K562 (cell line): ENCODE data around the gene SLAIN1. TPM values are rescaled to one million over a fixed set of nuclear protein-coding genes. Genes with fewer than 3 reads are reported as not detected.

Experiments
- ATAC-seq: fragments of 200-7000 bp; cut with Tn5 transposase; 3 replicates; pipeline ENCODE4 v1.9.1; 2020; ENCODE audit warnings: moderate library complexity
- BruUV-seq: library from RNA; stranded (reverse); fragments of 400-500 nt; replicated peaks from 2 replicates; lab custom pipeline; 2021; lab: Mats Ljungman, UMichigan
- CTCF ChIA-PET: fragments of 300-600 bp; formaldehyde crosslinking; extraction: SDS; loops from one replicate; lab custom pipeline; 2021; ENCODE audit warnings: low intra/inter-chr PET ratio; lab: Yijun Ruan, JAX
- POLR2A ChIA-PET: fragments of 300-600, 350-650 bp; sonication (Branson Sonifier 250); formaldehyde crosslinking; extraction: SDS; loops from one replicate; lab custom pipeline; 2021; ENCODE audit warnings: antibody characterized with exemption, inconsistent platforms; lab: Yijun Ruan, JAX
- DNase-seq, 4 experiments: peaks; one replicate each; pipeline versions ENCODE4 v3.0.0 to v3.0.0-alpha.2; 2011 to 2018; ENCODE audit warnings: low spot score in 3 of 4, mixed read lengths in 3 of 4; ENCODE audit errors: extremely low read depth in 1 of 4
- FAIRE-seq: peaks from 2 replicates; lab custom pipeline; 2011; peaks lifted over from hg19 to GRCh38; lab: Jason Lieb, UNC
- H2AFZ ChIP-seq: 2 replicates; pipeline ENCODE4 v1.6.0; 2011; ENCODE audit warnings: low read depth, low read length, control low read depth, inconsistent platforms
- H3K27ac ChIP-seq: fragments of 200-600 bp; 3 replicates; pipeline ENCODE4 v1.8.0; 2011; ENCODE audit warnings: low read depth, mild to moderate bottlenecking, control low read depth, inconsistent platforms, low read length, moderate library complexity, mixed read lengths; ENCODE audit errors: extremely low read depth
- H3K27me3 ChIP-seq, 2 experiments: fragments of 300-600 bp in 1 of 2; 2 replicates in 1 of 2; 3 replicates in 1 of 2; pipeline versions ENCODE4 v1.6.0 to v1.8.0; 2011; ENCODE audit warnings: inconsistent platforms in 2 of 2, low read length in 2 of 2, mild to moderate bottlenecking in 1 of 2, mixed read lengths in 1 of 2, moderate library complexity in 1 of 2; ENCODE audit not compliant: control insufficient read depth in 2 of 2, insufficient read depth in 2 of 2
- H3K36me3 ChIP-seq: fragments of 300-600 bp; 3 replicates; pipeline ENCODE4 v1.8.0; 2011; ENCODE audit warnings: mild to moderate bottlenecking, low read length, inconsistent platforms; ENCODE audit not compliant: control insufficient read depth, insufficient read depth
- H3K4me1 ChIP-seq, 2 experiments: fragments of 200-600 bp in 1 of 2; replicated peaks in 1 of 2; 2 replicates in 1 of 2; 3 replicates in 1 of 2; pipeline versions ENCODE4 v1.5.1 to v1.8.0; 2011; ENCODE audit warnings: inconsistent platforms in 2 of 2, low read length in 2 of 2, mild to moderate bottlenecking in 1 of 2, mixed read lengths in 1 of 2, moderate library complexity in 1 of 2; ENCODE audit not compliant: control insufficient read depth in 2 of 2, insufficient read depth in 2 of 2
- H3K4me2 ChIP-seq: 2 replicates; pipeline ENCODE4 v1.6.1; 2011; ENCODE audit warnings: low read length, control low read depth, inconsistent platforms, mixed read lengths; ENCODE audit not compliant: insufficient read depth
- H3K4me3 ChIP-seq: fragments of 200-600 bp; sonication (generic), shearing (Covaris generic); 2 replicates; pipeline ENCODE4 v1.5.1; 2016; ENCODE audit warnings: control low read depth, inconsistent platforms
- H3K79me2 ChIP-seq: fragments of 200-600 bp; 3 replicates; pipeline ENCODE4 v1.8.0; 2011; ENCODE audit warnings: low read length, inconsistent platforms; ENCODE audit not compliant: control insufficient read depth, insufficient read depth
- H3K9ac ChIP-seq, 2 experiments: 2 replicates each; pipeline versions ENCODE4 v1.6.0 to v1.6.1; 2011; ENCODE audit warnings: low read depth in 2 of 2, low read length in 2 of 2, control low read depth in 1 of 2, inconsistent platforms in 1 of 2, mild to moderate bottlenecking in 1 of 2, mixed read lengths in 1 of 2; ENCODE audit not compliant: insufficient read depth in 1 of 2
- H3K9me1 ChIP-seq: one replicate; pipeline ENCODE4 v1.6.0; 2011; ENCODE audit warnings: inconsistent platforms, mild to moderate bottlenecking, low read length, moderate library complexity; ENCODE audit not compliant: control insufficient read depth, insufficient read depth
- H3K9me3 ChIP-seq: replicated peaks from 2 replicates; pipeline ENCODE4 v1.5.1; 2011; ENCODE audit warnings: low read depth, low read length, inconsistent platforms; ENCODE audit not compliant: control insufficient read depth, insufficient read depth
- H4K20me1 ChIP-seq: replicated peaks from 2 replicates; pipeline ENCODE4 v1.6.1; 2011; ENCODE audit warnings: low read length, inconsistent platforms, mixed read lengths; ENCODE audit not compliant: control insufficient read depth, insufficient read depth
- HIVEP1 ChIP-seq: fragments of 250-450 bp; sonication (Bioruptor Pico); IDR thresholded peaks from 2 replicates; pipeline ENCODE4 v1.4.0; 2020; ENCODE audit warnings: mild to moderate bottlenecking
- IFI16 ChIP-seq: fragments of 250-450 bp; sonication (Bioruptor Pico); IDR thresholded peaks from 2 replicates; pipeline ENCODE4 v2.1.2; 2022; ENCODE audit warnings: mild to moderate bottlenecking, inconsistent platforms
- KDM2B ChIP-seq: fragments of 250-450 bp; sonication (Bioruptor Pico); IDR thresholded peaks from 2 replicates; pipeline ENCODE4 v1.8.0; 2021; ENCODE audit warnings: mild to moderate bottlenecking, moderate library complexity
- RUNX1 ChIP-seq: sonication (generic); IDR thresholded peaks from 2 replicates; pipeline ENCODE4 v1.6.1; 2016; ENCODE audit warnings: antibody characterized with exemption, low read depth
- SP2 ChIP-seq: IDR thresholded peaks from 2 replicates; pipeline ENCODE4 v1.6.1; 2011; ENCODE audit warnings: mild to moderate bottlenecking, low read depth, low read length, moderate library complexity; ENCODE audit not compliant: poor library complexity, severe bottlenecking; ENCODE audit errors: extremely low read depth
- TAF1 ChIP-seq: IDR thresholded peaks from 2 replicates; pipeline ENCODE4 v1.6.1; 2011; ENCODE audit warnings: mild to moderate bottlenecking, low read length, moderate library complexity; ENCODE audit not compliant: insufficient read depth, control insufficient read depth, severe bottlenecking; ENCODE audit errors: extremely low read depth
- ZFPM2 ChIP-seq: fragments of 250-450 bp; sonication (Bioruptor Pico); IDR thresholded peaks from 2 replicates; pipeline ENCODE4 v1.5.1; 2022; ENCODE audit warnings: mild to moderate bottlenecking
- WGBS: fragments of 100-300 bp; shearing (Covaris generic); methylation state at CpG from one replicate; pipeline ENCODE4 v1.1.6; 2016; ENCODE audit warnings: low coverage, mixed read lengths; ENCODE audit not compliant: insufficient coverage; ENCODE audit errors: missing lambda C conversion rate; 5-methylcytosine and 5-hydroxymethylcytosine counted together
- in situ Hi-C: fragments of 300-500 bp; cut with MboI; formaldehyde crosslinking; loops from 4 replicates; pipeline ENCODE4 v1.15.0; 2018; ENCODE audit warnings: inconsistent platforms, mixed read lengths
- intact Hi-C: fragments of 100-400 bp; cut with micrococcal nuclease; formaldehyde crosslinking; loops from 2 replicates; pipeline ENCODE4 v1.14.2; 2022
- polyA plus RNA-seq, 8 experiments: library from polyadenylated mRNA; depleted of rRNA in 4 of 8; stranded (reverse) in 5 of 8; unstranded in 3 of 8; fragments of >200 nt; fragmentation: Nextera tagmentation in 2 of 8; fragmentation: Illumina TruSeq in 1 of 8; extraction: Ambion mirVana in 2 of 8; extraction: Trizol in 1 of 8; gene quantifications; 2 replicates each; pipeline versions ENCODE4 v1.2.1 to v1.2.3, GENCODE V29; 2011 to 2014; ENCODE audit warnings: inconsistent platforms in 1 of 8, missing spikeins in 1 of 8
- total RNA-seq, 7 experiments: library from RNA; depleted of rRNA in 6 of 7; stranded (reverse); fragments of >200 nt in 6 of 7; fragmentation: Illumina TruSeq in 2 of 7; extraction: Trizol in 2 of 7; gene quantifications; 2 replicates each; pipeline versions ENCODE4 v1.2.1 to v1.2.3, GENCODE V29; 2011 to 2021; ENCODE audit warnings: low replicate concordance in 1 of 7
- TF ChIP-seq, protein P1 (sequence below): IDR thresholded peaks from 3 replicates; pipeline ENCODE4 v1.6.1; 2011; ENCODE audit warnings: borderline replicate concordance, mild to moderate bottlenecking, moderate library complexity; ENCODE audit not compliant: insufficient read length; ENCODE audit errors: extremely low read depth

The SLAIN1 gene
- total and polyA plus RNA-seq, 9 of the 15 experiments (the other 6 are each of a cell fraction or from before 2014, with no cell fraction given) = 0.07 to 0.40 (median 0.10) TPM; not detected in 3

DNA sequence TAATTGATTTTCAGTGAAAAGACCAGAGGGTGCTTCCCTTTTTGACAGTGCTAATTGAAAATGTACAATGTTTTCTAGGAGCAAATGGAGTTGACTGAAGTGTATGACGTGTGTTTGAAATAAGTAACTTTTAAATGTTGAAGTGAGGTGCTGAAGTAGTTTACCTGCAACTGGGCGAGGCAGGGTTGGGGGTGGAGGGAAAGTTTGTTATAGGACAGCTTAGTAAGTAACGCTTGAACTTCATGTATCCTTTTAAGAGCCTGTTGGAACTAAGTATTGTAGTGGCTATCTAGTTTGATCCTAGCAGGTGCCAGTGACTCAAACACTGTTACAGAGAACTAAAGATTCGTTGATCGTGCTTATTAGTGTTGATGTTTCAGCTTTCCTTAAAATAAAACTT is 5.9 kb downstream of the SLAIN1 start:
- ATAC-seq (no peak), FAIRE-seq (no peak), DNase-seq (no peak)
- in situ Hi-C loops = no loop called here
- H3K27ac ChIP-seq = no peak overlapping the region
- H3K9me3 ChIP-seq = no peaks in the 10 kb centered on the region
- no peaks in the 10 kb centered on the region for H3K27me3 ChIP-seq
- BruUV-seq = no TSS peak
- peaks cover 0 to 2% of the 10 kb centered on the region in 2 experiments; a peak in 1 of 5 replicates for H3K4me1 ChIP-seq
- no peaks in the 10 kb centered on the region for H3K36me3 ChIP-seq
- TF ChIP-seq KDM2B (CRISPR knock-in tag) = no peak
- no peak for TF ChIP-seq SP2
- no peak overlapping the region for H3K4me3 ChIP-seq
- H2AFZ ChIP-seq = no peak overlapping the region
- H4K20me1 ChIP-seq = no peaks in the 10 kb centered on the region
- no peaks in the 10 kb centered on the region for H3K79me2 ChIP-seq
- ChIA-PET POLR2A (interaction anchor here (0.8 kb wide), 1 partner anchor 83 kb away, joined by 4 read pairs; no protein-coding TSS in a partner anchor), CTCF (no interaction called here)
- no peak overlapping the region for H3K9ac ChIP-seq
- intact Hi-C loops = no loop called here
- 4% methylated on average over 3 of the region's 5 CpGs for WGBS
- H3K9me1 ChIP-seq = no peaks in the 10 kb centered on the region
- no peak overlapping the region for H3K4me2 ChIP-seq

DNA sequence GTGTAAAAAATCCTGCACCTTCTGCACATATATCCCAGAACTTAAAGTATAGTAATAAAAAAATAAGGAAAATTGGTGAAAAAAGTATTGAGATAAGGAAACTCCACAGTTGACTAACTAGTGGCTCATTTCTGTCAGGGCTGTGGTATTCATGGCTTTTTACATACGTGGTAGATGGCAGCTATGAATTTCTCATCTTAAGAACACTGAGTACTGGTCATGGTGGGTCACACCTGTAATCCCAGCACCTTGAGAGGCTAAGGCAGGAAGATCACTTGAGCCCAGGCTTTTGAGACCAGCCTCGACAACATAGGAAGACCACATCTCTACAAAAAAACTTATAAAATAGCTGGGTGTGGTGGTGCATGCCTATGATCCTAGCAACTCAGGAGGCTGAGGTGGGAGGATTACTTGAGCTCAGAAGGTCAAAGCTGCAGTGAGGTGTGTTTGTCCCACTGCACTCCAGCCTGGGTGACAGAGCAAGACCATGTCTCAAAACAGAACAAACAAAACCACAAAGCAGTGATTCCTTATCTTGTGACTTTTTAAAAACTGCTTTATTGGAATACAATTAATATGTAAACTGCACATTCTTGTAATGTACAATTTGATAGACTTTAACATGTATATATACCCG is 16.8 kb downstream of the SLAIN1 start:
- CTCF ChIA-PET = no interaction called here
- no peaks in the 10 kb centered on the region for H3K9me3 ChIP-seq
- no peaks in the 10 kb centered on the region for H3K4me1 ChIP-seq
- no peak overlapping the region for H2AFZ ChIP-seq
- WGBS = 0% methylated on average over 3 of the region's 3 CpGs
- H3K4me2 ChIP-seq = no peak overlapping the region
- no peaks in the 10 kb centered on the region for H3K27me3 ChIP-seq
- no peaks in the 10 kb centered on the region for H3K79me2 ChIP-seq
- POLR2A ChIA-PET = no interaction called here
- no peaks in the 10 kb centered on the region for H3K36me3 ChIP-seq
- no peak overlapping the region for H3K9ac ChIP-seq
- DNase-seq (no peak), FAIRE-seq (no peak), ATAC-seq (no peak)
- in situ Hi-C loops = no loop called here
- H4K20me1 ChIP-seq = no peaks in the 10 kb centered on the region
- no peak overlapping the region for H3K27ac ChIP-seq
- no peaks in the 10 kb centered on the region for H3K9me1 ChIP-seq
- no peak overlapping the region for H3K4me3 ChIP-seq
- BruUV-seq = no TSS peak
- TF ChIP-seq ZFPM2 (CRISPR knock-in tag) (no peak), TAF1 (no peak), RUNX1 (no peak), HIVEP1 (CRISPR knock-in tag) (no peak), IFI16 (no peak)
- TF ChIP-seq, protein P1, sequence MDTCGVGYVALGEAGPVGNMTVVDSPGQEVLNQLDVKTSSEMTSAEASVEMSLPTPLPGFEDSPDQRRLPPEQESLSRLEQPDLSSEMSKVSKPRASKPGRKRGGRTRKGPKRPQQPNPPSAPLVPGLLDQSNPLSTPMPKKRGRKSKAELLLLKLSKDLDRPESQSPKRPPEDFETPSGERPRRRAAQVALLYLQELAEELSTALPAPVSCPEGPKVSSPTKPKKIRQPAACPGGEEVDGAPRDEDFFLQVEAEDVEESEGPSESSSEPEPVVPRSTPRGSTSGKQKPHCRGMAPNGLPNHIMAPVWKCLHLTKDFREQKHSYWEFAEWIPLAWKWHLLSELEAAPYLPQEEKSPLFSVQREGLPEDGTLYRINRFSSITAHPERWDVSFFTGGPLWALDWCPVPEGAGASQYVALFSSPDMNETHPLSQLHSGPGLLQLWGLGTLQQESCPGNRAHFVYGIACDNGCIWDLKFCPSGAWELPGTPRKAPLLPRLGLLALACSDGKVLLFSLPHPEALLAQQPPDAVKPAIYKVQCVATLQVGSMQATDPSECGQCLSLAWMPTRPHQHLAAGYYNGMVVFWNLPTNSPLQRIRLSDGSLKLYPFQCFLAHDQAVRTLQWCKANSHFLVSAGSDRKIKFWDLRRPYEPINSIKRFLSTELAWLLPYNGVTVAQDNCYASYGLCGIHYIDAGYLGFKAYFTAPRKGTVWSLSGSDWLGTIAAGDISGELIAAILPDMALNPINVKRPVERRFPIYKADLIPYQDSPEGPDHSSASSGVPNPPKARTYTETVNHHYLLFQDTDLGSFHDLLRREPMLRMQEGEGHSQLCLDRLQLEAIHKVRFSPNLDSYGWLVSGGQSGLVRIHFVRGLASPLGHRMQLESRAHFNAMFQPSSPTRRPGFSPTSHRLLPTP = no peak
- intact Hi-C loops = no loop called here
